GM12873 (cell line): Measurements from ENCODE around the gene TMC1.

Experiments
- TF ChIP-seq, protein P1 (sequence below): IDR thresholded peaks from 2 replicates; pipeline ENCODE4 v1.5.1; 2012; ENCODE audit warnings: low read depth, mild to moderate bottlenecking, moderate library complexity, low read length, control low read depth; ENCODE audit not compliant: insufficient read depth; ENCODE audit errors: missing control alignments

The TMC1 gene

DNA sequence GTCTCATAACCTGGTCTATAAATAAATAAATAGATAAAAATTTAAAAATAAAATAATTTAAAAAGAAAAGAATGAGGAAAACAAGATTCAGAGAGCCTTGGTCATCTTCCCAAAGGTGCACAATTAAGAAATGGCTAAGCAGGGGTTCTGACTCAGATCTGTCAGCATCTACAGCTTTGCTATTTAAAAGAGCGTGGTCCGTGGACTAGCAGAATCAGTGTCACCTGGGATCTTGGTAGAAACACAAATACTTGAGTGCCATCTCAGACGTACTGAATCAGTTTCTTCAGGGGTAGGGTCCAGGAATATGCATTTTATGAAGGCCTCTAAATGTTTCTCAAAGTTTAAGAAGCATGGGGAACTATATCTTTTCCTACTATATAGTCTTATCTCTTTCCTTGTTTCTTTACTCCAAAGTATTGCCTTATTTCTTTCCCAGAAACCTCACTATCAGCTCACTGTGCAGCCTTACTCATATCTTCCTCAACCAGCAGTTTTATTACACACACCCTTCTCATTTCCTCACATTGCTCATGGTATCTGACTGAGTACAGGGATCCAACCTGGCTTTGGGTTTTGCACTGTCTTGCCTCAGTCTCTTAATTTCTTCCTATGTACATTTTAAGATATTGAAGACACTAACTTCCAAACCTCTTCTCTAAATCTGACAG is 58.6 kb downstream of the TMC1 start:
- TF ChIP-seq, protein P1, sequence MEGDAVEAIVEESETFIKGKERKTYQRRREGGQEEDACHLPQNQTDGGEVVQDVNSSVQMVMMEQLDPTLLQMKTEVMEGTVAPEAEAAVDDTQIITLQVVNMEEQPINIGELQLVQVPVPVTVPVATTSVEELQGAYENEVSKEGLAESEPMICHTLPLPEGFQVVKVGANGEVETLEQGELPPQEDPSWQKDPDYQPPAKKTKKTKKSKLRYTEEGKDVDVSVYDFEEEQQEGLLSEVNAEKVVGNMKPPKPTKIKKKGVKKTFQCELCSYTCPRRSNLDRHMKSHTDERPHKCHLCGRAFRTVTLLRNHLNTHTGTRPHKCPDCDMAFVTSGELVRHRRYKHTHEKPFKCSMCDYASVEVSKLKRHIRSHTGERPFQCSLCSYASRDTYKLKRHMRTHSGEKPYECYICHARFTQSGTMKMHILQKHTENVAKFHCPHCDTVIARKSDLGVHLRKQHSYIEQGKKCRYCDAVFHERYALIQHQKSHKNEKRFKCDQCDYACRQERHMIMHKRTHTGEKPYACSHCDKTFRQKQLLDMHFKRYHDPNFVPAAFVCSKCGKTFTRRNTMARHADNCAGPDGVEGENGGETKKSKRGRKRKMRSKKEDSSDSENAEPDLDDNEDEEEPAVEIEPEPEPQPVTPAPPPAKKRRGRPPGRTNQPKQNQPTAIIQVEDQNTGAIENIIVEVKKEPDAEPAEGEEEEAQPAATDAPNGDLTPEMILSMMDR, result no peak

DNA sequence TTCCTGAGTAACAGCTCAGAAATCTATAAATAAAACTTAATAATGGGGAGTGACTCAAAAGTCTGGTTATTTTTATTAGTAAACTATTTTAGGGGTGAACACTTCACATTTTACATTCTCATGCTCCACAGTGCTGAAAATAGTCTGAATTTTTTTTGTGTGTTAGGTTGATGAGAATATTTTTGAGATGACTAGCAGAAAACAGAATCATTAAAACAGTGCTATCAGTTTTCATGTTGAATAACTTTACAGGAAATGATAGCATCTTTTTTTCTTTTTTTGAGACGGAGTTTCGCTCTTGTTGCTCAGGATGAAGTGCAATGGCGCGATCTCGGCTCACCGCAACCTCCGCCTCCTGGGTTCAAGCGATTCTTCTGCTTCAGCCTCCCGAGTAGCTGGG is 60.3 kb downstream of the TMC1 start:
- TF ChIP-seq, protein P1, result no peak

DNA sequence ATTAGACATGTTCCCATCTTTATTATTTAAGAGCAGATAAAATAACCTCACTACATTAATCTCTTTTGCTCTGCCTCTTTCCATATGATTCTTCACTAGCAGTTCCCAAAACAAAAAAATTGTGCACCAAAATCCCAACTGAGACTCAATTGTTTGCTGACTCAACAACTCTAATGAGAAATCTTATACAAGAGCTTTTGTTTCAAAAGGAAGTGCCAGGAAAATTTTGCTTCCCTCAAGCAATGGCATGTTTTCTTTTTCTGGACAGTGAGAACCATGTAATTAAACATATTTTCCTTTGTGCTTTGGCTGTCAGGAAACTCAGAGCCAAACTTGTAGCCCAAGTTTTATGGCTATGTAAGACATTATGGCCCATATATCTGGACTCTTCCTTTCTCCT is 62.0 kb downstream of the TMC1 start:
- TF ChIP-seq, protein P1, result no peak

DNA sequence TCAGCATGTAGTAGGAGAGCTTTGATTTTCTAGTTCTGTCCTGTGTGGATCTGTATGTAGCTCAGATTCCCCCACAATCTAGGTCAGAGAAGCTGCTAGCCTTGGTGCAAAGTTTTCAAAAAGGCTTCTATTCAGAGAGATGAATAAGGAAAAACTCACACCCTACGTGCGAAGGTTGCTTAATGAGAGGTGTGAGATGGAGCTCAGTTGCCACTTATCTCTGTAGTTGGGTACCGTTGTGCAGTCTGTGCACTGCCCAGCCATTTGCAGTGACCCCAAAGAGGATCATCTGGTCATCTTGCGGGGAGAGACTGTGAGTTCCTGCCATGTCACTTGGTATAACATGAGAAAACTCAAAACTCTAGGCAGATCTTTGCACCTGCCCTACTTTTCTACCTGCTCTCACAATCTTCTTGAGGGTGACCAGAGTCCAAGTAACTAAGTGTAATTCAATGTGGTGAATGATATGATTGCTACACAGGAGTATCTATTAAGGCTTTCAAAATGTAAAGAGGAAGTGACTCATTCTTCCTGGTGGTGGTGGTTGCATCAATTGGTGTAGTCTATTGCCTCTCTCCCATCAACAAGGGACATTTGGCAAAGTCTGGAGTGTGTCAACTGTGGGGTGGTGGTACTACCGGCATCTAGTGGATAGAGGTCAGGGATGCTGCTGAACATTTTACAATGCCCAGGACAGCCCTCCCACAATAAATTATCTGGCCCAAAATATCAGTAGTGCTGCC is 65.2 kb downstream of the TMC1 start:
- TF ChIP-seq, protein P1, result no peak

DNA sequence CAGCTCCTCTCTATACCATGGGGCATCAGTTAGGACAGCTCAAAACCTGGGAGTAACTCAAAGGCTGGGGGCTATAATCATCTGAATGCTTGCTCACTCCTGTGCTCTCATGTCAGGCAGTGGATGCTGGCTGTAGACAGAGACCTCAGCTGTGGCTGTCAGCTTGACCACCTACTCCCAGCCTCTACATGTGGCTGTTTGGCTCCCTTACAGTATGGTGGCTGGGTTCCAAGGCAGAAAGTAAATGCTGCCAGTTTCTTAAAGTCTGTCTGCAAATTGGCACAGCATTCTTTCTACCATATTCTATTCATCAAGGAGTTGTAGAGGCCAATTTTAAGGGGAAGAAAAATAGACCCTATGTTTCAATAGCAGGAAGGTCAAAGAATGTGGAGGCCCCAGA is 66.9 kb downstream of the TMC1 start:
- TF ChIP-seq, protein P1, result no peak

DNA sequence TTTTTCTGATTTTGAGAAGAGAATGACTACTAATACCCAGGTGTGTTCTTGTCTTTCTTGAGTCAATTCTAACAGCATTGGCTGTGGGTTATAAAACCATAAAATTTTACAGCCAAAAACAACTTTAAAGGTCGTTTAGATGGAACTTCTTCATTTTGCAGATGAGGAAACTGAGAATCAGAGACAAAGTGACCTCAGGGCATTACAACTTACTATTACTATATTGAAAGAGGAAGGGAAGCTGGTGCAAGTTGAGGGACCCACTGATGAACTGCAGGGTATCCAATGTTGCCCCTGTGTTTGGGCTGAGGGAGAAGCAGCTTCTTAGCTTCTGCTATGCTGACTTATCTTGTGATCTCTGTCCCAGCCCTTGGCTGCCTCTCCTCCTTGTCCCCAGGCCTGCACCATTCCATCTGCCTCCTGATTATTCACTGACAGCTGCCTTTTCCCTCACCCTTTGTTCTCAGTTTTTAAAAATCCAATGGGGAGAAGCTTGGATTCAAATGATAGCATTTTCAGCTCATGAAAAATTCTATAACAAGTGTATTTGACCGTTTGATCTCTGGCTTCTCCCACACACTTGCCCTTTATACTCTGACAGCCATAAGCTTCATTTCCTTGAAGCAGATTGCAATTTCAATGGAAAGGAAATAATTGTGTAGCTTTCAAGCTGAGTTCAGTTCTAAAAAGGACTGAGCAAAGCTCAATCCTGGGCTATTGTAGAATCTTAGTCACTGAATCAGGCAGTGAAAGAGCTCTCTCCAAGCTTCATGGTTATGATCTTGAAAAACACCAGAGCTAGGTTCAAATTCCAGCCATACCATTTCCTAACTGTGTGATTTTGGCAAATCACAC is 68.5 kb downstream of the TMC1 start:
- TF ChIP-seq, protein P1, result no peak

DNA sequence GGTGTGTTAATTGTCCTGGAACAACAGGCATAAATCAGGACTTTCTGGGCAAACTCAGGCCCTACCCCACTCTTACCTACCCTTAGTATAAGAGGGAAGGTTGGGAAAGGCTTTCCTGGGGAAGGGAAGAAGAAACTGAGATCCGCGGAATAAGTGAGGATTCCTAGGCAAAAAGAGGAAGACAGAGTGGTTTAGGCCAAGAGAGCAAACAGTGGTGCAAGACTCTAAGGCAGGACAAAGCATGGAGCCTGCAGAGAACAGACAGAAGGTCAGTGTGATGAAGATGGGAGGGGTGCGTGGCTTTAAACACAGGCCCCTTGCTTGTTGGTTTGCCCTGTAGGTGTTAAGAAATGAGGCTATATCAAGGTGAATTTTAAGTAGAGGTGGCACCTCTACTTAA is 69.4 kb downstream of the TMC1 start:
- TF ChIP-seq, protein P1, result no peak
